ENCODE measurements around the gene TBC1D10B.

TBC1D10B gene

GRCh38 chr16:30358990-30359870 is 11.1 kb downstream of the TBC1D10B start:
- H3K27me3 ChIP-seq (ENCODE audit: insufficient read depth, low read depth, severe bottlenecking), result no peaks in the 10 kb centered on the region
- no peak overlapping the region for H3K27ac ChIP-seq
- no peak for TF ChIP-seq CTCF (IDR thresholded peaks at IDR 0.05; ENCODE audit: low read depth, low read length)
- DNase-seq, result no peak
- peaks cover 72% of the 10 kb centered on the region for H3K36me3 ChIP-seq
- no peak overlapping the region for H3K4me3 ChIP-seq (ENCODE audit: low read depth, low read length)
- no peaks in the 10 kb centered on the region for H3K9me3 ChIP-seq (ENCODE audit: severe bottlenecking)

GRCh38 chr16:30358577-30358936 is 11.7 kb downstream of the TBC1D10B start:
- H3K36me3 ChIP-seq, result peaks cover 71% of the 10 kb centered on the region

GRCh38 chr16:30357715-30358576 is 12.3 kb downstream of the TBC1D10B start:
- Histone ChIP-seq H3K4me3 (ENCODE audit: low read depth, low read length) (no peak overlapping the region), H3K36me3 (peaks cover 71% of the 10 kb centered on the region), H3K27me3 (ENCODE audit: insufficient read depth, low read depth, severe bottlenecking) (no peaks in the 10 kb centered on the region), H3K9me3 (ENCODE audit: severe bottlenecking) (no peaks in the 10 kb centered on the region), H3K27ac (no peak overlapping the region)
- TF ChIP-seq CTCF (IDR thresholded peaks at IDR 0.05; ENCODE audit: low read depth, low read length), result no peak
- no peak for DNase-seq

More at GRCh38 chr16:30358577-30358936, 11.7 kb downstream of the TBC1D10B start:
- Histone ChIP-seq H3K27me3 (ENCODE audit: insufficient read depth, low read depth, severe bottlenecking) (no peaks in the 10 kb centered on the region), H3K4me3 (ENCODE audit: low read depth, low read length) (no peak overlapping the region), H3K27ac (no peak overlapping the region), H3K9me3 (ENCODE audit: severe bottlenecking) (no peaks in the 10 kb centered on the region)
- no peak for DNase-seq
- TF ChIP-seq CTCF (IDR thresholded peaks at IDR 0.05; ENCODE audit: low read depth, low read length), result peak; percentile 31

GRCh38 chr16:30357085-30357714 is 13.1 kb downstream of the TBC1D10B start:
- no peak overlapping the region for H3K4me3 ChIP-seq (ENCODE audit: low read depth, low read length)
- no peaks in the 10 kb centered on the region for H3K27me3 ChIP-seq (ENCODE audit: insufficient read depth, low read depth, severe bottlenecking)
- no peak for TF ChIP-seq CTCF (IDR thresholded peaks at IDR 0.05; ENCODE audit: low read depth, low read length)
- no peaks in the 10 kb centered on the region for H3K9me3 ChIP-seq (ENCODE audit: severe bottlenecking)
- DNase-seq, result no peak
- H3K27ac ChIP-seq, result no peak overlapping the region
- peaks cover 71% of the 10 kb centered on the region for H3K36me3 ChIP-seq

GRCh38 chr16:30356401-30357084 is 13.8 kb downstream of the TBC1D10B start:
- Histone ChIP-seq H3K27me3 (ENCODE audit: insufficient read depth, low read depth, severe bottlenecking) (no peaks in the 10 kb centered on the region), H3K27ac (peak overlapping the region; percentile 87), H3K4me3 (ENCODE audit: low read depth, low read length) (peak overlapping the region; percentile 89; the same call in 1 of the 2 replicates), H3K36me3 (peaks cover 73% of the 10 kb centered on the region), H3K9me3 (ENCODE audit: severe bottlenecking) (no peaks in the 10 kb centered on the region)
- TF ChIP-seq CTCF (IDR thresholded peaks at IDR 0.05; ENCODE audit: low read depth, low read length), result no peak
- no peak for DNase-seq
